ENCODE measurements around the gene MED31.
A peak's percentile ranks its signal among the peaks of the same experiment; 100 is the strongest.

DNA sequence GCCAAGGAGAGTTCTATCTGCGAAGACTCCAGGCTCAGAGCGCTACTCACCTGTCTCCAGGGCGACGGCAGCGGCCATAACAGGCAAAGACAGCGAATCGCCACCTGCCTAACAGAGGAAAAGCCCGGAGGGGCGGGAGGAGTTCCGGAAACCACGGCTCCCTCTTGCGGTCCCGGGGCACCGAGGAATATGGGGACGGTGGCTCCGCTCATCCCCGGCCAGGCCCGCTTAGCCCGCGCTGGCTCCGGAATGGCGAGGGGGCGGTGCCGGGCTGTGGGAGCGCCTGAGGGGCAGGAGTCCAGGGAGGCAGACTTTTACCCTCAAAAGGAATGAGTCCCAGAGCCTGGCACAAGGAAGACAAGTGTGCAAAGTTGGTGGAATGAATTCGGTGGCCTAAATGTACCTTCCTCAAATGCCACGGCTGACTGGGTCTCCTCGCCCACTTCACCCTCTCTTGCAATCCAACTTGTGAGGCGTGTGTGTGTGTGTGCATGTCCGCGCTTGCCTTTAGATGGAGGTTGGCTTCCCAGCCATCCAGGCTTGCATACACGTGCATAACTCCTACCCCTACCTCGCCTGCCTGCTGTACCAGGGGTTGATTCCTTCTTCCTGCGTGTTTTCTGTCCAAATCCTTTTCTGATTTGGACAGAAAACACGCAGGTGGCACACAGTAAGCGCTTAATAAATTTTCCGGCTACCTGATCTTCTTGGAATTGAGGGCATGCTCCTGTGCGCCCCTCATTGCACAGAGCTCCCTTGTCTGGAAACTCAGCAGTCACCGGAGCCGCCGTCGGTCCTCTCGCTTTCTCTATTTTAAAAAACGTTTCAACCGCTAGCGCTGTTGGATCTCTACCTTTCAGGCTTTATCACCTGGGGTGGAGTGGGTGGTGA lies 3.7 kb upstream of the MED31 start:
- TF ChIP-seq EZH2 (IDR thresholded peaks at IDR 0.05; ENCODE audit: borderline replicate concordance, low read depth, low read length, severe bottlenecking): peak; percentile 79
- TF ChIP-seq, protein P1, sequence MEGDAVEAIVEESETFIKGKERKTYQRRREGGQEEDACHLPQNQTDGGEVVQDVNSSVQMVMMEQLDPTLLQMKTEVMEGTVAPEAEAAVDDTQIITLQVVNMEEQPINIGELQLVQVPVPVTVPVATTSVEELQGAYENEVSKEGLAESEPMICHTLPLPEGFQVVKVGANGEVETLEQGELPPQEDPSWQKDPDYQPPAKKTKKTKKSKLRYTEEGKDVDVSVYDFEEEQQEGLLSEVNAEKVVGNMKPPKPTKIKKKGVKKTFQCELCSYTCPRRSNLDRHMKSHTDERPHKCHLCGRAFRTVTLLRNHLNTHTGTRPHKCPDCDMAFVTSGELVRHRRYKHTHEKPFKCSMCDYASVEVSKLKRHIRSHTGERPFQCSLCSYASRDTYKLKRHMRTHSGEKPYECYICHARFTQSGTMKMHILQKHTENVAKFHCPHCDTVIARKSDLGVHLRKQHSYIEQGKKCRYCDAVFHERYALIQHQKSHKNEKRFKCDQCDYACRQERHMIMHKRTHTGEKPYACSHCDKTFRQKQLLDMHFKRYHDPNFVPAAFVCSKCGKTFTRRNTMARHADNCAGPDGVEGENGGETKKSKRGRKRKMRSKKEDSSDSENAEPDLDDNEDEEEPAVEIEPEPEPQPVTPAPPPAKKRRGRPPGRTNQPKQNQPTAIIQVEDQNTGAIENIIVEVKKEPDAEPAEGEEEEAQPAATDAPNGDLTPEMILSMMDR (IDR thresholded peaks at IDR 0.05; ENCODE audit: extremely low read depth in 1 of 2, insufficient read depth in 1 of 2, low read depth in 1 of 2, low read length in 2 of 2): no peak
- no peak for TF ChIP-seq MYC (IDR thresholded peaks at IDR 0.05; ENCODE audit: low read depth, low read length)

Data from endothelial cell of umbilical vein (primary cell).